ENCODE results near the gene LARGE1. TPM values are rescaled to one million over a fixed set of nuclear protein-coding genes. Genes with fewer than 3 reads are reported as not detected.

The LARGE1 gene
- total RNA-seq, 1 experiment from 2014 or later = 1.5 TPM

DNA sequence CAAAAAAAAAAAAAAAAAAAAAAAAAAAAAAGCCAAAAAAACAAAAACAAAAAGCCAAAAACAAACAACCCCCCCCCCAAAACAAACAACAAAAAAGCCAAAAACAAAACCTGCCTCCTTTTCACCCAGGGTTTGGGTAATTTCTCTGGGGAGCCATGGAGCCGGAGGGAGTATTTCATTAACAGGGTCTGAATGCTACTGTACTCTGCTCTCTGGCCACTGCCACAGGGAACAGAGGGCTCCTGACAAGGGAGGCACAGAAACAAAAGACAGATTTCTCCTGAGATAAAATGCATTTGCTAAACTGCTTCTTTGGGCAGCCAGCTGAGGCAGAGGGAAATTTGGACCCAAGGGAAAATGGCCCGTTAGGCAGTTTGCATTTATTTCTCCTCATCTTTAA lies 596.0 kb downstream of the LARGE1 start:
- peaks cover 0 to 32% of the 10 kb centered on the region in 2 experiments; a peak in 2 of 4 replicates for H3K9me3 ChIP-seq (ENCODE audit: control insufficient read depth in 1 of 2, insufficient read depth in 1 of 2, low read depth in 1 of 2, low read length in 2 of 2)
- no peaks in the 10 kb centered on the region for H3K36me3 ChIP-seq (ENCODE audit: control insufficient read depth in 1 of 2, insufficient read depth in 2 of 2, low read length in 2 of 2)
- no peaks in the 10 kb centered on the region for H4K20me1 ChIP-seq (ENCODE audit: insufficient read depth)
- H3K4me3 ChIP-seq (replicated peaks in 1 of 2; ENCODE audit: low read depth in 1 of 2, low read length in 2 of 2) = no peak overlapping the region
- H3K79me2 ChIP-seq (ENCODE audit: insufficient read depth, low read length) = no peaks in the 10 kb centered on the region
- no peaks in the 10 kb centered on the region for H3K4me1 ChIP-seq (ENCODE audit: control insufficient read depth in 1 of 2, insufficient read depth in 2 of 2, low read length in 2 of 2)
- no peak for DNase-seq (ENCODE audit: low read depth, low spot score)
- H3K9me2 ChIP-seq (ENCODE audit: insufficient read depth) = no peaks in the 10 kb centered on the region
- CTCF ChIA-PET = no interaction called here
- no peak overlapping the region for H3K4me2 ChIP-seq (ENCODE audit: low read length)
- intact Hi-C loops (cut with micrococcal nuclease) = no loop called here
- POLR2A ChIA-PET = no interaction called here
- ATAC-seq = no peak
- TF ChIP-seq FOSL1 (IDR thresholded peaks at IDR 0.05; ENCODE audit: low read depth) = no peak
- TF ChIP-seq EZH2 (IDR thresholded peaks at IDR 0.05) = no peak
- no peak for TF ChIP-seq TCF7L2 (IDR thresholded peaks at IDR 0.05; ENCODE audit: borderline replicate concordance, extremely low read depth, insufficient read depth, insufficient read length)
- TF ChIP-seq, protein P1, sequence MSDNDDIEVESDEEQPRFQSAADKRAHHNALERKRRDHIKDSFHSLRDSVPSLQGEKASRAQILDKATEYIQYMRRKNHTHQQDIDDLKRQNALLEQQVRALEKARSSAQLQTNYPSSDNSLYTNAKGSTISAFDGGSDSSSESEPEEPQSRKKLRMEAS (IDR thresholded peaks at IDR 0.05) = no peak
- TF ChIP-seq EZH2phosphoT487 (IDR thresholded peaks at IDR 0.05; ENCODE audit: borderline replicate concordance) = no peak
- TF ChIP-seq ZNF274 (IDR thresholded peaks at IDR 0.05; ENCODE audit: low read depth, low read length) = no peak
- TF ChIP-seq POLR2AphosphoS5 (IDR thresholded peaks at IDR 0.05; ENCODE audit: low read depth, low read length) = no peak
- TF ChIP-seq, protein P2, sequence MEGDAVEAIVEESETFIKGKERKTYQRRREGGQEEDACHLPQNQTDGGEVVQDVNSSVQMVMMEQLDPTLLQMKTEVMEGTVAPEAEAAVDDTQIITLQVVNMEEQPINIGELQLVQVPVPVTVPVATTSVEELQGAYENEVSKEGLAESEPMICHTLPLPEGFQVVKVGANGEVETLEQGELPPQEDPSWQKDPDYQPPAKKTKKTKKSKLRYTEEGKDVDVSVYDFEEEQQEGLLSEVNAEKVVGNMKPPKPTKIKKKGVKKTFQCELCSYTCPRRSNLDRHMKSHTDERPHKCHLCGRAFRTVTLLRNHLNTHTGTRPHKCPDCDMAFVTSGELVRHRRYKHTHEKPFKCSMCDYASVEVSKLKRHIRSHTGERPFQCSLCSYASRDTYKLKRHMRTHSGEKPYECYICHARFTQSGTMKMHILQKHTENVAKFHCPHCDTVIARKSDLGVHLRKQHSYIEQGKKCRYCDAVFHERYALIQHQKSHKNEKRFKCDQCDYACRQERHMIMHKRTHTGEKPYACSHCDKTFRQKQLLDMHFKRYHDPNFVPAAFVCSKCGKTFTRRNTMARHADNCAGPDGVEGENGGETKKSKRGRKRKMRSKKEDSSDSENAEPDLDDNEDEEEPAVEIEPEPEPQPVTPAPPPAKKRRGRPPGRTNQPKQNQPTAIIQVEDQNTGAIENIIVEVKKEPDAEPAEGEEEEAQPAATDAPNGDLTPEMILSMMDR (IDR thresholded peaks at IDR 0.05 in 2 of 3, conservative IDR thresholded peaks at IDR 0.05 in 1 of 3; ENCODE audit: borderline replicate concordance in 1 of 3, insufficient read depth in 1 of 3, low read depth in 2 of 3, low read length in 2 of 3) = no peak
- TF ChIP-seq SRF (IDR thresholded peaks at IDR 0.05; ENCODE audit: low read depth) = no peak
- TF ChIP-seq, protein P3, sequence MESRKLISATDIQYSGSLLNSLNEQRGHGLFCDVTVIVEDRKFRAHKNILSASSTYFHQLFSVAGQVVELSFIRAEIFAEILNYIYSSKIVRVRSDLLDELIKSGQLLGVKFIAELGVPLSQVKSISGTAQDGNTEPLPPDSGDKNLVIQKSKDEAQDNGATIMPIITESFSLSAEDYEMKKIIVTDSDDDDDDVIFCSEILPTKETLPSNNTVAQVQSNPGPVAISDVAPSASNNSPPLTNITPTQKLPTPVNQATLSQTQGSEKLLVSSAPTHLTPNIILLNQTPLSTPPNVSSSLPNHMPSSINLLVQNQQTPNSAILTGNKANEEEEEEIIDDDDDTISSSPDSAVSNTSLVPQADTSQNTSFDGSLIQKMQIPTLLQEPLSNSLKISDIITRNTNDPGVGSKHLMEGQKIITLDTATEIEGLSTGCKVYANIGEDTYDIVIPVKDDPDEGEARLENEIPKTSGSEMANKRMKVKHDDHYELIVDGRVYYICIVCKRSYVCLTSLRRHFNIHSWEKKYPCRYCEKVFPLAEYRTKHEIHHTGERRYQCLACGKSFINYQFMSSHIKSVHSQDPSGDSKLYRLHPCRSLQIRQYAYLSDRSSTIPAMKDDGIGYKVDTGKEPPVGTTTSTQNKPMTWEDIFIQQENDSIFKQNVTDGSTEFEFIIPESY (IDR thresholded peaks at IDR 0.05; ENCODE audit: extremely low read depth, insufficient replicate concordance, low read length) = no peak
- no peak for TF ChIP-seq POLR2A (IDR thresholded peaks at IDR 0.05; ENCODE audit: borderline replicate concordance, extremely low read depth, insufficient read depth, insufficient read length)
- TF ChIP-seq EGR1 (IDR thresholded peaks at IDR 0.05; ENCODE audit: low read depth) = no peak
- TF ChIP-seq, protein P4, sequence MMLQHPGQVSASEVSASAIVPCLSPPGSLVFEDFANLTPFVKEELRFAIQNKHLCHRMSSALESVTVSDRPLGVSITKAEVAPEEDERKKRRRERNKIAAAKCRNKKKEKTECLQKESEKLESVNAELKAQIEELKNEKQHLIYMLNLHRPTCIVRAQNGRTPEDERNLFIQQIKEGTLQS (IDR thresholded peaks at IDR 0.05) = no peak
- TF ChIP-seq CEBPB (IDR thresholded peaks at IDR 0.05; ENCODE audit: low read depth) = no peak
- TF ChIP-seq, protein P5, sequence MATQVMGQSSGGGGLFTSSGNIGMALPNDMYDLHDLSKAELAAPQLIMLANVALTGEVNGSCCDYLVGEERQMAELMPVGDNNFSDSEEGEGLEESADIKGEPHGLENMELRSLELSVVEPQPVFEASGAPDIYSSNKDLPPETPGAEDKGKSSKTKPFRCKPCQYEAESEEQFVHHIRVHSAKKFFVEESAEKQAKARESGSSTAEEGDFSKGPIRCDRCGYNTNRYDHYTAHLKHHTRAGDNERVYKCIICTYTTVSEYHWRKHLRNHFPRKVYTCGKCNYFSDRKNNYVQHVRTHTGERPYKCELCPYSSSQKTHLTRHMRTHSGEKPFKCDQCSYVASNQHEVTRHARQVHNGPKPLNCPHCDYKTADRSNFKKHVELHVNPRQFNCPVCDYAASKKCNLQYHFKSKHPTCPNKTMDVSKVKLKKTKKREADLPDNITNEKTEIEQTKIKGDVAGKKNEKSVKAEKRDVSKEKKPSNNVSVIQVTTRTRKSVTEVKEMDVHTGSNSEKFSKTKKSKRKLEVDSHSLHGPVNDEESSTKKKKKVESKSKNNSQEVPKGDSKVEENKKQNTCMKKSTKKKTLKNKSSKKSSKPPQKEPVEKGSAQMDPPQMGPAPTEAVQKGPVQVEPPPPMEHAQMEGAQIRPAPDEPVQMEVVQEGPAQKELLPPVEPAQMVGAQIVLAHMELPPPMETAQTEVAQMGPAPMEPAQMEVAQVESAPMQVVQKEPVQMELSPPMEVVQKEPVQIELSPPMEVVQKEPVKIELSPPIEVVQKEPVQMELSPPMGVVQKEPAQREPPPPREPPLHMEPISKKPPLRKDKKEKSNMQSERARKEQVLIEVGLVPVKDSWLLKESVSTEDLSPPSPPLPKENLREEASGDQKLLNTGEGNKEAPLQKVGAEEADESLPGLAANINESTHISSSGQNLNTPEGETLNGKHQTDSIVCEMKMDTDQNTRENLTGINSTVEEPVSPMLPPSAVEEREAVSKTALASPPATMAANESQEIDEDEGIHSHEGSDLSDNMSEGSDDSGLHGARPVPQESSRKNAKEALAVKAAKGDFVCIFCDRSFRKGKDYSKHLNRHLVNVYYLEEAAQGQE (IDR thresholded peaks at IDR 0.05; ENCODE audit: low read depth) = no peak
- TF ChIP-seq YY1 (IDR thresholded peaks at IDR 0.05; ENCODE audit: extremely low read depth, insufficient replicate concordance, low read depth, low read length) = no peak
- TF ChIP-seq SIN3A (IDR thresholded peaks at IDR 0.05; ENCODE audit: low read depth) = no peak
- no peak for TF ChIP-seq ELF1 (IDR thresholded peaks at IDR 0.05; ENCODE audit: borderline replicate concordance, low read depth)
- no peak overlapping the region for H3K9ac ChIP-seq (ENCODE audit: low read length)
- H3K27me3 ChIP-seq (ENCODE audit: insufficient read depth, low read length) = no peaks in the 10 kb centered on the region
- BruUV-seq (replicated peaks) = no TSS peak
- no peak overlapping the region for H2AFZ ChIP-seq (ENCODE audit: low read depth, low read length, poor library complexity, severe bottlenecking)
- RAD21 ChIA-PET (ENCODE audit: low non-redundant PET in 1 of 2, low total read pairs in 2 of 2, uncharacterized antibody in 2 of 2, unreplicated experiment in 2 of 2) = no interaction called here
- H3K27ac ChIP-seq (ENCODE audit: low read depth, low read length) = no peak overlapping the region
